Epidermal melanocyte (primary cell): Measurements from ENCODE around the gene KAT6B.
"Not testable (repeated sequence)": the region's sequence is repeated elsewhere in the genome, so short reads cannot be mapped to it uniquely, and the experiment has no call there.

Experiments used
- DNase-seq: peaks from one replicate; pipeline ENCODE4 v3.0.0; 2011; ENCODE audit warnings: low spot score; ENCODE audit not compliant: insufficient read length

The KAT6B gene

DNA sequence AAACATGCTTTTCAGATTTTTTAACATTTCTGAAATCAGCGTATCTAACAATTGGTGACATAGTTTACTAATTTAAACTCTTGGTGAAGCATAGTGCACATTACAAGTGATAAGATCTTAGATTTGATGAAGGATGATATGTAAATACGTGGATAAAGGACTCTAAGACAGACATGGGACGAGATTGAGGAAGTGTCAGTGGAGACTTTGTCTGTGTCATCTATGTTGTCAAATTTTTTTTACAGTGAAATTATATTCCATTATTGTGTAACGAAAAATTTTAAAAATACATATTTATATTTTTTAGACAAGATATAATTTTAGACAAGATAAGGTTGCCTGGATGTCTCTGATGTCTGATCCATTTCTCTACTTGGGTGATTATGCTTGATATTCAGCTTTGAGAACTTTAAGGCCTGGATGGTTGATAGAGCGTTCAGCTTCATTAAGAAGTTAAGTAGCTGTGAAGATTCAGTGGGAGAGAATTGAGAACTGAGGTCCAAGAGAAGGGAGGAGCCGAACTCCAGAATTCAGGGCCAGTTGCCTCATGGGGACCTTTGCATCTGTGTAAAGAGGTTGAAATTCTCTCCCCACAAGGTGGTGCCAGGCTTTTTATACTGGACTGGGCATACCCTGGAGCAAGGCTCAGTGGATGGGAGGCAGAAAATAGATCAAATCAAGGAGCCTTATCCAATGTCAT, 62.7 kb downstream of the KAT6B start:
- no peak for DNase-seq

DNA sequence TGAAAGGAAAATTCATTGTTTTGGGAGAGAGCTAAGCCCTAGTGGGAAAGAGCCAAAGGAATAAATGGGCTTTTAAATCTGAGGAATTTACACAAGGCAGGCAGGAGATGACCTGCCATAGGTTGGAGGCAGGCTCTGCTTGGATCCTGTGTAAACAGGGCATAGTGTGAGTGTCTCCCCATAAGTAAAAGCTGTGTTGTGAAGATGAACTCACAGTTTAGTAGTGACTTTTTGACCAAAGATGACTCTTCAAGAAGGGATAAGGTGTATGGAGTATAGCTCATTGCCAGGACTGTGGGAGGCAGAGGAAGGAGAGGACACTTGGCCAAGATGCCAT, 63.2 kb downstream of the KAT6B start:
- DNase-seq = no peak

DNA sequence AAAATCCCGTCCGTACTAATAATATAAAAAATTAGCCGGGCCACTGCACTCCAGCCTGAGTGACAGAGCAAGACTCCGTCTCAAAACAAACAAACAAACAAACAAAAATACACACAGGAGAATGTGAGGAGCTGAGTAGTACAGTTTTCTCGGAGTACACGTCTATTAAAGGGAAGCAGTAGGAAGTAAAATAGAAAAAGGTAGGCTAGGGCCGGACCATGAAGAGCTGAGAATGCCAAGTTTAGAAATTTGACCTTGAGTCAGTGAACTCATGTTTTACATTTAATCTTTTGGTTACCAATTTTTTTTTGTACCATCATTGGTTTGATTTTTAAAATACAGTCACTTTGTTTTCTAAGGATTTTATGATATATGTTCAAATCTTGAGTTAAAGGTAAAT, 64.1 kb downstream of the KAT6B start:
- DNase-seq = no peak

DNA sequence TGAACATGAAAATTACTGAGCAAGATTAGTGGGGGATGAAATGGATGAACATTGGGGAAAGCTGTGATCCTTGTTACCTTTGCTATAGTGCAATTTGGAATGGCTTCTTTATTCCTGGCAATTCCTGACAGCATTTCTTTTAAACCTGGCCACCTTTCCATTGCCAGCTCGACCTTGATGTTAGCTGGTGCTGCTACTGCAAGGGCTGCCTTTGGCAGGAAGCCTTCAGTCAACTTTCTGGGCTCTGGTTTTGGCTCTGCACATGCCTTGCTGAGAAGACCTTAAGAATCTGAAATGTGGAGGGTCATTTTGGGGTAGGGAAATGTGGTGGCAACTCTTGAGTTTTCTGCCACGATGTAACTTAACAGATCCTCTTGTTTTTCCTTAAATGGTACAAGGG, 64.7 kb downstream of the KAT6B start:
- no peak for DNase-seq

DNA sequence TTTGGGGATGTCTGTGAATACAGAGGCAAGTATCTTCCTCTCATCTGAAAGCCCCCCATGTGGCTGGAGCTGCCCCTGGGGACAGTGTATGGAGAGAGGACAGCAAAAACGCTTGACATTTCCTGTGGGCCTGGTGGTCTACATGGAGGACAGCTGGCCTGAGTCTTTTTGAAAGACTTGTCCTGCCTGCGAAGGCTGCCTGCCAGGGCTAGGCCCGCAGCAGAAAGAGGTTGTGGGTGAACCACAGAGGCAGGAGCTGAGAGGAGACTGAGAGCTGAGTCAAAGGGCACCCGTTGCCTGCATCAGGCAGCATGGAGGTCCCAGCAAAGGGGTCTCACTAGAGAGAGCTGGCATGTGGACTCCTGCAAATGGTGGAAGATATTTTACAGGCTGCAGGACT, 66.4 kb downstream of the KAT6B start:
- no peak for DNase-seq

DNA sequence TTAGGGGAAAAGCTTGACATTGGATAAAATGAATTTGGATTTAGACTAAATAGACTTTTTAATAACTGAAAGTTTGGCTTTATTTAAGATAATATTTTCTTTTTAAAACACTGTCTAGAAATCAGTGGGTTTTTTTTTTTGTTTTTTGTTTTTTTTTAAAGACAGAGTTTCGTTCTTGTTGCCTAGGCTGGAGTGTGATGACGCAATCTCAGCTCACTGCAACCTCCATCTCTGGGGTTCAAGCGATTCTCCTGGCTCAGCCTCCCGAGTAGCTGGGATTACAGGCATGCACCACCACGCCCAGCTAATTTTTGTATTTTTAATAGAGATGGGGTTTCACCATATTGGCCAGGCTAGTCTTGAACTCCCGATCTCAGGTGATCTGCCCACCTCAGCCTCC, 66.9 kb downstream of the KAT6B start:
- not testable (repeated sequence) for DNase-seq

DNA sequence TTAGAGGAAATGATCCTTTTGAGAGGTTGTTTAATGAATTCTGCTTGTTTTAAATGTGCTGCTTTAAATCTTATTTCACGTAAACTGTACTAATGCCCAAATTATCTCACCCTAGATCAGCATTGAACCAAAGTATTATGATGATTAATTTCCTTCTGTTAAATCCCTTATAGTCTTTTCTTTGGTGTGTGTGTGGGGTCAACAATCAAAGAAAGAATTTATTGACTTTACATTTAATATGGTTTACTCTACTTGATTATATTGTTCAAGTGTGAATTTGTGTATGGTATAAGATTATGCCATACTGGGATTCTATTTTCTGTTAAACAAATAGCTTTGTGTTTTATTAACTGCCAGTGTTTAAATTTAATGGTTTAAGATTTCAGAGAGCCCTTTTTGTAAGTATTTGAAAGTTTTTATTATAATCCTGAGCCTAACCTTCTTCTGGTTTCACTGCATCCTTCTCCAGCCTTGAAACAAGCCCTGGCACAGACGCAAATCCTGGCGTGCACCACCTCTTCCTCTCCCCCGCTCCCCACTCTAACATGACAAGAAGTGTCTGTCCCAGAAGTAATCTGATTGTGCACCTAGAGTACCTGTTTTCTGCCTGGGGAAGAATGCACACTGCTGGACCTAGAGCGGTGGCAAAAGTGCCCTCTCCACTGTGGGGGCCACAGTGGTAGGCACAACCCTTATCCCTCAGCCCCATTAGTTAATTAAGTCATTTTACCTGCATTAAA, 70.6 kb downstream of the KAT6B start:
- DNase-seq = no peak

DNA sequence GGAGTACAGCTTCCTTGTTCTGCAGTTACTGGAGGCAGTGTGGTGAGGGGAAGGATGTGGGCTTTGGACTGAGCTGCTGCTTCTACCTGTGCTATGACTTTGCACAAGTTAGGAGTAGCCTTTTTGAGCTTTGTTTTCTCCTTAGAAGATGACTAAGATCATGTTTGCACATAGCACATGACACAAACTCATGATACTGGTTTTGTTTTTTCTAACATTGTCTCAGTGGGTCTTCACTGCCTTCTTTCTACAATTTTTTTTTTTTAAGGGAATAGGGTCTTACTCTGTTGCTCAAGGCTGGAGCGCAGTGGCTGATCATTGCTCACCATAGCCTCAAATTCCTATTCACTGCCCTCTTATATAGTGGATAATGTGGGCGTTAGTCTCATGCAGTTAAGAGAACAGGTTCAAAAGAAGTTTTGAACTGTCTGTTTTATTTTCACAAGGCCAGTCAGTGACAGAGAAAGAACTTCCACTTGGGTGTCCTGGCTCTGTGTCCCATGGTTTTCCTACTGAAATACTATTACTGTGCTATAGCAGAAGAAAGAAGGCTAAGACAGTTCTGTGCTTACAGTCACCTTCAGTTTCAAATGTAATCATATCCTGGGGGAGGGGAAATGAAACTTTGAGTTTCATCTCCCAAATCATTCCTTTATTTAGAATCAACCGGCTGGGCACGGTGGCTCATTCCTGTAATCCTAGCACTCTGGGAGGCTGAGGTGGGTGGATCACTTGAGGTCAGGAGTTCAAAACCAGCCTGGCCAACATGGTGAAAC, 72.0 kb downstream of the KAT6B start:
- no peak for DNase-seq

DNA sequence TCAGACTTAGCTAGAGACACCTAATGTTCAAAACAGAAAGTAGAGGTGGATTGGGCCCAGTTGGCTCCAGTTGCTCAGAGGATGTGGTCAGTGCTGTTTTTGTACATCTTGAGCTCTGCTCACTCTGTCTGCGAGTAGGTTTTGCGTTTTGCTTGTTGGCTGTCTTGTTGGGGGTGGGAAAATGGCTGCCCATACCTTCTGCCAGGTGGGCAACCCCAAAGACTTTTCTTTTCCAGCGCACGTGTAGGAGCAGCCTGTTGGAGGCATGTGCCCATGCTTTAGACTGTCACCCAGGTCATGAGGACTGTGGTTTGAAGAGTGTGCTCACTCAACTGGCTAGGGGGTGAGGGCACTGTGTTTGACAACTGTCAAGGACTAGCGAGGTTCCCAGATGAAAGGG, 73.9 kb downstream of the KAT6B start:
- DNase-seq = no peak

DNA sequence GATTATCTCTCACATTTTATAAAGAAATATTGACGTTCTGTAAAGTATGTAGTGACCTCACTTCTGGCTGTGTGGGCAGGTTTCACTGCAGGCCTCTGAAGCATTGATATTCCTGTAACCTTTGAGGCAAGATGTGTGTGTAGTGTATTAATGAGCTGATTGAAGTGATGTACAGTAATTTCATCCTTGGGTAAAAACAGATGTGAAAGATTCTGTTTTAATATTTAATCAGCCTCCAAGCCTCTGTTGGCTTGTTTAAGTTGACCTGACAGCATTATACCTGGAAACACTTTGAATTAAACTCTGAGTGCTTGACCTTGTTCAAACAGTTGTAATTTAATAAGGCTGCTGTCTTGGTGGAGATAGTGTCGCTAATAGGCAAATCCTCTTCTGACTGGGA, 74.9 kb downstream of the KAT6B start:
- no peak for DNase-seq

DNA sequence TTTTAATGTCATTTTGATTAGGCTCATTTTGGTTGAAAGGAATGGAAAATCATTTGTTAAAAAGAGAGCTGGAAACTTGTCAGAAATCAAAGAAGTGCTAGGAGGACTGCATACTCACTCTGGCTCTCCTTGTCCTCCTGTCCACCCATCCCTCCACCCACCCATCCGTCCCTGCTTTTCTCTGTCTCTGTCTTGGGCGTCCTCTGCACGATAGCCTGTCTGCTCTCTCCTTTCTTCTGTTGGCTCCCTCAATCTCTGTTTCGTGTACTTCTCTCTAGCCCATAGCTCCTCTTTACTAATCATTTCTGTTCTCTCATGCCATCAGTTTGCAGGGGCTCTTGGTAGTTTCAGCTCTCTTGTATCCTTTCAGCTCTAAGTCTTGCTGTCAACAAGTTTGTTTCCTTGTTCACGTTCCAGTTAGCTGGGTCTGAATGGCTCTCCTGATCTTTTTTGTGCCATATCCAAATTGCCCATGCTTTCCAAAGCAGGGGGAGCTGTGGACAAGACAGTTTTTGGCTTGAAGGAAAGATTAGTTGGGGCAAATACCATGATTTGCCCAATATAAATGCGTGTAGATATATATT, 75.6 kb downstream of the KAT6B start:
- no peak for DNase-seq

DNA sequence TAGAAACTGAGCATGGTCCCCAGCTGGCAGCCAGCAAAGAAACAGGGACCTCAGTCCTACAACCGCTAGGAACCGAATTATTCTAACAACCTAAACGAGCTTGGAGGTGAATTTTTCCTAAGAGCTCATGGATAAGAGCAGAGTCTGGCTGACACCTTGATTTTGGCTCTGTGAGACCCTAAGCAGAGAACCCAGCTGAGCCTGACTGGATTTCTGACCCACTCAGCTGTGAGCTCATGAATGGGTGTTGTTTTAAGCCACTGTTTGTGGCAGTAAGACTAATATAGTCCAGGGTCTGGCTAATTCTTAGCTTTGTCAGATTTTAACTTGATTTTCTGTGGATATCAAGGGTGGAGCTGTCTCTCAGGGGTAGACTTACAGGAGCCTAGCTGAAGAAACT, 77.1 kb downstream of the KAT6B start:
- DNase-seq = no peak

DNA sequence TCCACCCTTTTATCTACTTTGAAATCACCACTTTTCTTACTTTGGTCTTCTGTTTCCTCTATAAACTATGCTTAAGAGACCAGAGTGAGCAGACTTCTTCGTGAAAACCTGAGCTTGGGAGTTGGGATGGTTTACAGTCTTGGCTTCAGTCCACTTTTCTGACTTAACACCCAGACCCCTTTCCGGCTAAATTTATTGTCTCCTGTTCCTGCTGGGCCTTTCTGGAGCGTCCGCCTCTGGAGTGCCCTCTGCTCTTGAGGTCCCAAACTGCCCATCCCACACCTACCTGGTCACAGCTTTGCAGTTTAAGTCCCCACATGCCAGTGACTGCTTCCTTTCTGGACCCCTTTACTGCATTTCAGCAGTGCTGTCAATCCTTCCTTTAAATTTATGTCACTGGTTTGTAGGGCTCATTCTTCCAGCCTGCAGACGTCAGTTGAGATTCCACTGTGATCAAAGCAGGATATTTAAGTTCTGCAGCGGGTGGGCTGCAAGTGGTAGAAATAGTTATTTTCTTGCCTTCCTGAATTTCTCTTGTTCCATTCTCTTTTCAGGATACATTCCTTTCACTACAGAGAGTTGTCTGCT, 80.3 kb downstream of the KAT6B start:
- DNase-seq = no peak

DNA sequence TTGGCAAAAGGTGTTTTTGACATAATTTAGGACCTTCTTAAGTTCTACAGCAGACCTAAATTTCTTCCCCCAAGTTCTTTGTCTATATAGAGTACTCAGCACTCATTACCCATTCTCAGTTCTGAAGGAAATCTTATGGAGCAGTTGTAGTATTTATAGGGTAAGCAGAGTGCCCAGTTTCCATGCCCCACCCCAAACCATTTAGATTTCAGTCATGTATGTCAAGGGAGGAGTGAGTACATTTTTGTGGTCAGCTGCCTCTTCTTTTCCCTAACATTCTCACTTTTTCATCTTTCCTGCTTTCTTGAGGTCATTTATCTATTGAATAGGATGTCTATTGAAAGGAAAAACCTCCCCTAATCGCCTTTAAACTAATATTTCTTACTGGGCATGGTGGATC, 83.3 kb downstream of the KAT6B start:
- no peak for DNase-seq

DNA sequence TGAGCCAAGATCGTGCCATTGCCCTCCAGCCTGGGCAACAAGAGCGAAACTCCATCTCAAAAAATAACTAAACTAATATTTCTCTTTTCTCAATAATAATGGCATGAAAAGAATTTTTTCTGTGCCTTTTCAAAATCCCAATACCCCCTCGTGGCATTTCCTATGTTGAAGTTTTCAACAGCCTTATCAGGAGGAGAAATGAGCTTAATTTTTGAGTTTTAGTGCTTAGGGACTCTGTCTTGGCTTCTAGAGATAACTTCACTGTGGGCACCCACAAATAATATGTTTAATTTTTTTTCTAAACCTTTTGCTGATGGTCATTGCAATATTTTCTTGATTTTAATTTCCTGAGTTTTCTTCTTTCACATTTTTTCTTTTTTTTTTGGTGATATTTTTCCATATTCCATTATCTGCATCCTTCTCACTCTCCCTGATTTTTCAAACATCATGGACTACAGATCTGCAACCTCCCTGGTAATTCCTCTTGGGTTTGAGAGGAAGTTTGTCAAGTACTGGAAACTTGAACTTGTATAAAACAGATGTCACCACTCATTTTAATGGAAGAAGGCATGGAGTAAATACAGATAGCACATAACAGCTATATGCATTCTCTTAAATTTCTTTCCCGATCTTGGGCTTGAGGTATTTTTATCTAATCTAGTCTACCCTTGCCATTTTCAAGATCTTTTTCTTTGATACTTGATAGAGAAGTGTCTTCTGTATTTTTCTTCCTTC, 84.0 kb downstream of the KAT6B start:
- no peak for DNase-seq

DNA sequence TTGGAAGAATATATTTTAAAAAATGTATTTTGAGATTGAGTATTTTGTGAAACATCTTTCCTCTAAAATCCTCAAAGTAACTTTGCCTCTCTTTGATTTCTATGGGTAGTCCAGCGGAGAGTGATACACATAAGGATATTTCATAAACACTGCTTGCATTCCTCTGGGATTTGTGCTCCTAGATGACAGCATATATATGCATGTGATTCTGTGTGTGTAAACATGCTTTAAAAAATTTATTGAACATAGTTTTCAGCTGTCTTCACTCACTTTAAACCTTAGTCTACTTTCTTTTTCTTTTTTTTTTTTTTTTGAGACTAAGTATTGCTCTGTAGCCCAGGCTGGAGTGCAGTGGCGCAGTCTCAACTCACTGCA, 84.6 kb downstream of the KAT6B start:
- no peak for DNase-seq

DNA sequence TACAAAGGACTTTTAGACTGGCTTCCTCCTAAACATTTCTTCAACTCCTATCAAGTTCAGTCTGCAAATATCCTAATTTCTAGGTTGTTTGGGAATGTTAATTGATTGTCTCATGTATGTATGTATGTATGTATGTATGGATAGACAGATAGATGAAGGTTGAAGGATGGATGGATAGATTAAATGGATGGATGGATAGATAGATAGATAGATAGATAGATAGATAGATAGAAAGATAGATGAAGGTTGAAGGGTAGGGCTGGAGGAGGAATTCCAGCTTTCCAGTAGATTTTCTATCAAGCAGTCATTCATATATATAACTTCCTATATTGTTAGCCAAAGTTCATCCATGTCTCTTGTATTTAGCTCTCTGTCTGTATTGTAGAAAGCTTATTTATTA, 85.8 kb downstream of the KAT6B start:
- no peak for DNase-seq

DNA sequence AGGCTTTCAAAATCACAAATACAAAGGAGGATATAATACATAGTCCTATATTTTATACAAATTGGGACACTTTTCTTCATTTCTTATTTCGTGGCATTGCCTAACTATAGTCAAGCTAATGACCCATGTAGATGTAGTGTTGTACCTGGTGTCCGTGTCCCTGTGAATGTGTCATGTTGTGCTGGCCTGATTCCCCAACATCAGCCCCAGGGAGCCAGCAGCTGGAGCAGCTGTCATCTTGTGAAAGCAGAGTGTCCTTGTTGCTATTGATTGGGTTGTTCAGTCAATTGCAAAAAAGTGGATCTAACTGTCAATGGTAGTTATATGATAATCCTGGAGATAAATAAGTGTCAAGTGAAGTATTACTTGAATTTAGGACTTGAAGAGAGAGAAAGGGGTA, 86.3 kb downstream of the KAT6B start:
- no peak for DNase-seq

DNA sequence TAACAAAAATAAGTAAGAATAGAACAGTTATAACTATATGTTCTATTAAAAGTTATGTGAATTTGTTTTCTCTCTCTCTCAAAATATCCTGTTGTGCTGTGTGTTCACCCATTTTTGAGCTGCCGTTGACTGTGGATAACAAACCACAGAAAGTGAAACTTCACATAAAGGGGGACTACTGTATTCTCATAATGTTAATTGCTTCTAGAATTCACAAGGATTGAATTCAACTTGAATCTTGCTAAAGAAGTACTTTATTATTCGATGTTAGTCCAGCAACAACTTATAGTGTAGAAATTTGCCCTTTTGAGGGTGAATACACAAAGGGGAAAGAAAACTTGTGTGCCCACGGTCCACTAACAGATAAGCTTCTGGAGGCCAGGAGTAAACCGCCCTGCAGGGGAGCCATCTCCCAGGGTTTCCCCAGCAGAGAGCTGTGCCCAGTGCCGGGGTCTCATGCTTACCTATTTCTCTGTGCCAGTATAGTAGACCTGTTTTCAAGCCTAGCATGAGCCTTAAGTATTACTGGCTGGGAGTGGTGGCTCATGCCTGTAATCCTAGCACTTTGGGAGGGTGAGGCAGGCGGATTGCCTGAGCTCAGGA, 87.1 kb downstream of the KAT6B start:
- no peak for DNase-seq

DNA sequence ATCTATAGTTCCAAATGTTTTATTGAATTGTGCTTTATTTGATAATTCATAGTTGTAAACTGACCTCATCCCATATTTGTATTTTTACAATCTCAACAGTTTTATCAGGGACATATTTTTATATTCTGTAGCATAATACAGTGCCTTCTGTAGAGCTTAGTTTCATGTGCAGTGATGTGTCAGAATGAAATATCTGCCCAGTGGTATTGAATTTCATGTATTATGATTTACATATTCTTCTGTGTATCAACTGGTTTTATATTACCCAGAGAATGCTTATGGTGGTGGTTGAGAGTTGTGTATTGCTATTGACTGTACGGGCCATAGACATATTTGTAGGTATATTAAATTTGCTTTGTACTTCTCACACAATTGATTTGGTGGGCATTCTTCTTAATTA, 89.9 kb downstream of the KAT6B start:
- DNase-seq = no peak
